Anterior cingulate cortex (tissue), 58 donors: ENCODE data around the gene NIPSNAP2.
A peak's percentile ranks its signal among the peaks of the same experiment; 100 is the strongest.
"Not testable (repeated sequence)": the region's sequence is repeated elsewhere in the genome, so short reads cannot be mapped to it uniquely, and the experiment has no call there.

Source experiments
- DNase-seq, 58 donors: peaks; one replicate each; lab custom pipeline; 2025; lab: John Stamatoyannopoulos, UW

The NIPSNAP2 gene

DNA sequence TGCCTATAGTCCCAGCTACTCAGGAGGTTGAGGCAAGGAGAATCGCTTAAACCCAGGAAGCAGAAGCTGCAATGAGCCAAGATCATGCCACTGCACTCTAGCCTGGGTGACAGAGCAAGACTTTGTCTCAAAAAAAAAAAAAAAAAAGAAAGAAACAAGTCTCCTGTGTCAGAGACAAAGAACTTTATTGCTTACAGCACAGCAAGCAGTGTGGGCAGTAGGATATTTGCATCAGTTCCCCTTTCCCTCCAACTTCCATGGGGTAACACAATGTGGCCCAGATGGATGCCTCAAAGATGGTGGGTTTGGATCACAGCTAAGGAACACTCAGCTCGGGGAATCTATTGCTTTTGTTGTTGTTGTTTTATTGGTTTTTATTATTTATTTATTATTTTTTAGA lies 81.4 kb downstream of the NIPSNAP2 start:
- DNase-seq: not testable (repeated sequence)

- no peak for DNase-seq
These were observed 82.5 kb downstream of the NIPSNAP2 start for GRCh38 chr7:56046721-56047445.

- not testable (repeated sequence) for DNase-seq
These were observed 83.2 kb downstream of the NIPSNAP2 start for GRCh38 chr7:56047446-56048116.

DNA sequence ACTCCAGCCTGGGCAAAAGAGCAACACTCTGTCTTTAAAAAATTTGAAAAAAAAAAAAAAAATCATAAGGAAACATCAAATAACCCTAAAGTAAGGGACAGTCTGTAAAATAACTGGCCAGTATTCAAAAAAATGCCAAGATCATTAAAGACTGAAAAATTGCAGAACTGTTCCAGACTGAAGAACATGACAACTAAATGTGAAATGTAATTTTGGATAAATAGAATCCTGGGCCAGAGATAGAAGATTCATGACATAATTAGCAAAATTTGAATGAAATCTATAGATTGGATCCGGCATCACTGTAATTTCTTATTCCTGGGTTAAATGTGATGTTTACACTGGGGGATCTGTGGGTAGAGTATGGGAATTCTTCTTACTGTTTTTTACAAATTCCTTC lies 83.9 kb downstream of the NIPSNAP2 start:
- no peak for DNase-seq

DNA sequence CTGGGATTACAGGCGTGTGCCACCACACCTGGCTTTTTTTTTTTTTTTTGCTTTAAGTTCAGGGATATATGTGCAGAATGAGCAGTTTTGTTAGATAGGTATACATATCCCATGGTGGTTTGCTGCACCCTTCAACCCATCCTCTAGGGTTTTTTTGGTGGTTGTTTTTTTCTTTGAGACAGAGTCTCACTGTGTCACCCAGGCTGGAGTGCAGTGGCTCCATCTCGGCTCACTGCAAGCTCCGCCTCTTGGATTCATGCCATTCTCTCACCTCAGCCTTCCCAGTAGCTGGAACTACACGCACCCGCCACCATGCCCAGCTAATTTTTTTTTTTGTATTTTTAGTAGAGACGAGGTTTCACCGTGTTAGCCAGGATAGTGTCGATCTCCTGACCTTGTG lies 84.4 kb downstream of the NIPSNAP2 start:
- peak in 1 of 58 donors; percentile 8 for DNase-seq
